ENCODE data around the gene PLPP3. TPM values are rescaled to one million over a fixed set of nuclear protein-coding genes. Genes with fewer than 3 reads are reported as not detected.

The PLPP3 gene
- total and polyA plus RNA-seq, 9 of the 15 experiments (the other 6 are each of a cell fraction or from before 2014, with no cell fraction given): 0.07 to 0.54 (median 0.20) TPM

DNA sequence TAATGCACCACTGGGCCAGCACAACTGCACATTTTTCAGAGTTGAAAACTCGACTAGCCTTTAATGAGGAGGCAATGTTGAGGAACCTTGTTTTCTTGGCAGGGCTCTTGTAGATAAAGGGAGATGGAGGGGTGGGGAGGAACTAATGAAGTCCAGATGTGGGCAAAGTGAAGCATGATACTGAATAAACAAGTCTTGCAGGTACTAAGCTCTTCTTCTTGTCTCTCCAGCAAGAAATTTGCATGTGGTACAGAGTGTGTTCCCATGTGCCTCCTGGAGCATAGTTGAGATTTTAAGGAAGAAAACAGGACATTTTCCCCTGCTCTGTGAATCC, 47.0 kb downstream of the PLPP3 start:
- H2AFZ ChIP-seq (ENCODE audit: low read depth, low read length): no peak overlapping the region
- H3K79me2 ChIP-seq (ENCODE audit: control insufficient read depth, insufficient read depth, low read length): no peaks in the 10 kb centered on the region
- TF ChIP-seq JUN (IDR thresholded peaks at IDR 0.05; ENCODE audit: borderline replicate concordance, low read depth, low read length) (no peak), JUN (CRISPR knock-in tag; IDR thresholded peaks at IDR 0.05; ENCODE audit: borderline replicate concordance) (no peak), HNRNPUL1 (IDR thresholded peaks at IDR 0.05; ENCODE audit: low read length) (no peak), ZNF197 (CRISPR knock-in tag; IDR thresholded peaks at IDR 0.05; ENCODE audit: low read depth) (no peak), ZNF174 (CRISPR knock-in tag; IDR thresholded peaks at IDR 0.05) (no peak)
- TF ChIP-seq, protein P1, sequence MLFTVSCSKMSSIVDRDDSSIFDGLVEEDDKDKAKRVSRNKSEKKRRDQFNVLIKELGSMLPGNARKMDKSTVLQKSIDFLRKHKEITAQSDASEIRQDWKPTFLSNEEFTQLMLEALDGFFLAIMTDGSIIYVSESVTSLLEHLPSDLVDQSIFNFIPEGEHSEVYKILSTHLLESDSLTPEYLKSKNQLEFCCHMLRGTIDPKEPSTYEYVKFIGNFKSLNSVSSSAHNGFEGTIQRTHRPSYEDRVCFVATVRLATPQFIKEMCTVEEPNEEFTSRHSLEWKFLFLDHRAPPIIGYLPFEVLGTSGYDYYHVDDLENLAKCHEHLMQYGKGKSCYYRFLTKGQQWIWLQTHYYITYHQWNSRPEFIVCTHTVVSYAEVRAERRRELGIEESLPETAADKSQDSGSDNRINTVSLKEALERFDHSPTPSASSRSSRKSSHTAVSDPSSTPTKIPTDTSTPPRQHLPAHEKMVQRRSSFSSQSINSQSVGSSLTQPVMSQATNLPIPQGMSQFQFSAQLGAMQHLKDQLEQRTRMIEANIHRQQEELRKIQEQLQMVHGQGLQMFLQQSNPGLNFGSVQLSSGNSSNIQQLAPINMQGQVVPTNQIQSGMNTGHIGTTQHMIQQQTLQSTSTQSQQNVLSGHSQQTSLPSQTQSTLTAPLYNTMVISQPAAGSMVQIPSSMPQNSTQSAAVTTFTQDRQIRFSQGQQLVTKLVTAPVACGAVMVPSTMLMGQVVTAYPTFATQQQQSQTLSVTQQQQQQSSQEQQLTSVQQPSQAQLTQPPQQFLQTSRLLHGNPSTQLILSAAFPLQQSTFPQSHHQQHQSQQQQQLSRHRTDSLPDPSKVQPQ (CRISPR knock-in tag; IDR thresholded peaks at IDR 0.05; ENCODE audit: borderline replicate concordance): no peak
- no TSS peak for BruUV-seq (replicated peaks)
- no peak for ATAC-seq
- no peaks in the 10 kb centered on the region for H4K20me1 ChIP-seq (replicated peaks; ENCODE audit: control insufficient read depth, insufficient read depth, low read length)
- ChIA-PET POLR2A (no interaction called here), CTCF (ENCODE audit: low intra/inter-chr PET ratio) (no interaction called here)
- peaks cover 0 to 5% of the 10 kb centered on the region in 2 experiments; a peak in 1 of 5 replicates for H3K27me3 ChIP-seq (ENCODE audit: control insufficient read depth in 2 of 2, insufficient read depth in 2 of 2, low read length in 2 of 2)
- no peak overlapping the region for H3K27ac ChIP-seq (ENCODE audit: extremely low read depth, low read depth, low read length)
- DNase-seq (ENCODE audit: extremely low read depth in 1 of 4, low spot score in 3 of 4): no peak
- H3K4me1 ChIP-seq (replicated peaks in 1 of 2; ENCODE audit: control insufficient read depth in 2 of 2, insufficient read depth in 2 of 2, low read length in 2 of 2): no peaks in the 10 kb centered on the region
- no peak overlapping the region for H3K4me3 ChIP-seq
- H3K9me1 ChIP-seq (ENCODE audit: control insufficient read depth, insufficient read depth, low read length): no peaks in the 10 kb centered on the region
- H3K4me2 ChIP-seq (ENCODE audit: insufficient read depth, low read length): no peak overlapping the region
- FAIRE-seq: no peak
- no peaks in the 10 kb centered on the region for H3K36me3 ChIP-seq (ENCODE audit: control insufficient read depth, insufficient read depth, low read length)
- WGBS (ENCODE audit: insufficient coverage, low coverage, missing lambda C conversion rate): 0% methylated on average over 1 of the region's 1 CpG
- H3K9me3 ChIP-seq (replicated peaks; ENCODE audit: control insufficient read depth, insufficient read depth, low read depth, low read length): no peaks in the 10 kb centered on the region
- in situ Hi-C loops (cut with MboI): no loop called here
- H3K9ac ChIP-seq (ENCODE audit: insufficient read depth in 1 of 2, low read depth in 2 of 2, low read length in 2 of 2): no peak overlapping the region
- intact Hi-C loops (cut with micrococcal nuclease): no loop called here
